HepG2 (cell line): ENCODE measurements around the gene BABAM2. TPM values are rescaled to one million over a fixed set of nuclear protein-coding genes. Genes with fewer than 3 reads are reported as not detected.

Source experiments
- ATAC-seq: fragments of 200-7000 bp; cut with Tn5 transposase; 3 replicates; pipeline ENCODE4 v1.9.1; 2020; ENCODE audit warnings: mild to moderate bottlenecking, moderate library complexity
- BruUV-seq: library from RNA; stranded (reverse); fragments of 400-500 nt; replicated peaks from 2 replicates; lab custom pipeline; 2021; lab: Mats Ljungman, UMichigan
- CTCF ChIA-PET: fragments of 300-600 bp; formaldehyde crosslinking; extraction: SDS; loops from one replicate; lab custom pipeline; 2021; ENCODE audit warnings: low total read pairs, inconsistent platforms, low intra/inter-chr PET ratio; lab: Yijun Ruan, JAX
- POLR2A ChIA-PET: fragments of 350-600 bp; sonication (Branson Sonifier 250); formaldehyde crosslinking; loops from one replicate; lab custom pipeline; 2020; ENCODE audit warnings: antibody characterized with exemption, inconsistent platforms; lab: Yijun Ruan, JAX
- DNase-seq: peaks from one replicate; pipeline ENCODE4 v3.0.0-alpha.2; 2015; ENCODE audit warnings: low spot score
- FAIRE-seq: peaks from 3 replicates; lab custom pipeline; 2011; peaks lifted over from hg19 to GRCh38; lab: Jason Lieb, UNC
- H2AFZ ChIP-seq: one replicate; pipeline ENCODE4 v1.6.1; 2011; ENCODE audit warnings: low read length, inconsistent platforms
- H3K27ac ChIP-seq: fragments of 300-600 bp; 3 replicates; pipeline ENCODE4 v1.8.0; 2011; ENCODE audit warnings: mixed run types, mild to moderate bottlenecking, mixed read lengths, low read length, inconsistent platforms; ENCODE audit not compliant: insufficient read depth; ENCODE audit errors: extremely low read length
- H3K27me3 ChIP-seq, 2 experiments: fragments of 200-600 bp in 1 of 2; 2 replicates in 1 of 2; 3 replicates in 1 of 2; pipeline versions ENCODE4 v1.6.0 to v1.8.0; 2011; ENCODE audit warnings: low read length in 2 of 2, mild to moderate bottlenecking in 2 of 2, moderate library complexity in 2 of 2, inconsistent platforms in 1 of 2; ENCODE audit not compliant: insufficient read depth in 2 of 2, control insufficient read depth in 1 of 2
- H3K36me3 ChIP-seq, 2 experiments: fragments of 200-600 bp in 1 of 2; replicated peaks in 1 of 2; 2 replicates in 1 of 2; 3 replicates in 1 of 2; pipeline versions ENCODE4 v1.5.1 to v1.8.0; 2011; ENCODE audit warnings: low read length in 2 of 2, inconsistent platforms in 1 of 2; ENCODE audit not compliant: insufficient read depth in 2 of 2, control insufficient read depth in 1 of 2
- H3K4me1 ChIP-seq: 2 replicates; pipeline ENCODE4 v1.5.1; 2012; ENCODE audit warnings: low read length, inconsistent platforms; ENCODE audit not compliant: insufficient read depth
- H3K4me2 ChIP-seq: 2 replicates; pipeline ENCODE4 v1.6.0; 2011; ENCODE audit warnings: low read depth, low read length, inconsistent platforms
- H3K4me3 ChIP-seq, 3 experiments: fragments of 200-600 bp in 1 of 3; sonication (generic), shearing (Covaris generic) in 1 of 3; replicated peaks in 1 of 3; 2 replicates each; pipeline ENCODE4 v1.5.1; 2011 to 2016; ENCODE audit warnings: low read length in 3 of 3, inconsistent platforms in 2 of 3, low read depth in 2 of 3, mild to moderate bottlenecking in 2 of 3, control low read depth in 1 of 3, mixed read lengths in 1 of 3; ENCODE audit not compliant: insufficient read depth in 1 of 3
- H3K79me2 ChIP-seq: one replicate; pipeline ENCODE4 v1.6.1; 2011; ENCODE audit warnings: low read length, inconsistent platforms; ENCODE audit not compliant: insufficient read depth
- H3K9ac ChIP-seq: 2 replicates; pipeline ENCODE4 v1.6.0; 2011; ENCODE audit warnings: mild to moderate bottlenecking, low read depth, low read length, inconsistent platforms; ENCODE audit not compliant: insufficient read depth
- H3K9me3 ChIP-seq: 2 replicates; pipeline ENCODE4 v1.5.1; 2012; ENCODE audit warnings: mild to moderate bottlenecking, low read length
- H4K20me1 ChIP-seq: 2 replicates; pipeline ENCODE4 v1.6.0; 2011; ENCODE audit warnings: inconsistent platforms, mild to moderate bottlenecking, low read length, moderate library complexity; ENCODE audit not compliant: insufficient read depth
- BRD4 ChIP-seq: sonication (generic); formaldehyde crosslinking; IDR thresholded peaks from 2 replicates; pipeline ENCODE4 v1.4.0; 2020; ENCODE audit warnings: missing genetic modification reagents
- CREM ChIP-seq, 2 experiments: sonication (generic) in 1 of 2; formaldehyde crosslinking in 1 of 2; IDR thresholded peaks; 2 replicates each; pipeline versions ENCODE4 v1.4.0 to v1.6.1; 2016 to 2020; ENCODE audit warnings: antibody characterized with exemption in 1 of 2, mild to moderate bottlenecking in 1 of 2, missing genetic modification reagents in 1 of 2
- JUND ChIP-seq: sonication (generic); formaldehyde crosslinking; IDR thresholded peaks from 2 replicates; pipeline ENCODE4 v1.8.0; 2022; ENCODE audit warnings: mild to moderate bottlenecking, missing genetic modification reagents
- KDM6A ChIP-seq: IDR thresholded peaks from 2 replicates; pipeline ENCODE4 v1.6.1; 2016; ENCODE audit warnings: low read depth
- NR2F6 ChIP-seq, 2 experiments: IDR thresholded peaks; 2 replicates each; pipeline ENCODE4 v1.6.1; 2016; ENCODE audit warnings: antibody characterized with exemption in 1 of 2, mild to moderate bottlenecking in 1 of 2
- YEATS4 ChIP-seq: sonication (generic); formaldehyde crosslinking; IDR thresholded peaks from 2 replicates; pipeline ENCODE4 v1.4.0; 2020; ENCODE audit warnings: missing genetic modification reagents, borderline replicate concordance
- YY1 ChIP-seq: IDR thresholded peaks from 2 replicates; pipeline ENCODE4 v1.6.1; 2011; ENCODE audit warnings: low read length, low read depth, moderate library complexity, mild to moderate bottlenecking; ENCODE audit not compliant: insufficient read depth, insufficient replicate concordance
- ZNF605 ChIP-seq: sonication (generic); formaldehyde crosslinking; IDR thresholded peaks from 2 replicates; pipeline ENCODE4 v1.8.0; 2022; ENCODE audit warnings: mild to moderate bottlenecking, missing genetic modification reagents
- ZNF652 ChIP-seq: IDR thresholded peaks from 2 replicates; pipeline ENCODE4 v1.6.1; 2016; ENCODE audit warnings: low read depth, borderline replicate concordance
- in situ Hi-C: cut with HindIII; loops from 2 replicates; pipeline ENCODE4 v1.10.0; 2017; ENCODE audit warnings: low pct_unique_long_range_greater_than_20kb; ENCODE audit not compliant: extremely low pct_ligation_motif_present
- intact Hi-C: fragments of 100-400 bp; cut with micrococcal nuclease; formaldehyde crosslinking; loops from one replicate; pipeline ENCODE4 v1.10.0; 2022; ENCODE audit not compliant: unreplicated experiment
- polyA plus RNA-seq, 8 experiments: library from polyadenylated mRNA; depleted of rRNA in 3 of 8; stranded (reverse) in 7 of 8; unstranded in 1 of 8; fragments of >200 nt; fragmentation: Illumina TruSeq in 4 of 8; extraction: Trizol in 4 of 8; gene quantifications; 2 replicates each; pipeline versions ENCODE4 v1.2.1 to v1.2.3, GENCODE V29; 2011 to 2016; ENCODE audit warnings: low read depth in 4 of 8, missing spikeins in 1 of 8, mixed read lengths in 1 of 8; ENCODE audit not compliant: insufficient read depth in 1 of 8
- total RNA-seq, 5 experiments: library from RNA; depleted of rRNA; stranded (reverse); fragments of >200 nt; fragmentation: Illumina TruSeq; extraction: Trizol; gene quantifications; 2 replicates each; pipeline ENCODE4 v1.2.3, GENCODE V29; 2016; ENCODE audit warnings: low read depth in 1 of 5
- TF ChIP-seq, protein P1 (sequence below): sonication (generic); formaldehyde crosslinking; IDR thresholded peaks from 2 replicates; pipeline ENCODE4 v1.5.0; 2020; ENCODE audit warnings: mild to moderate bottlenecking, missing genetic modification reagents, moderate library complexity
- TF ChIP-seq, protein P2 (sequence below): IDR thresholded peaks from 2 replicates; pipeline ENCODE4 v1.6.1; 2016
- TF ChIP-seq, protein P3 (sequence below), 2 experiments: fragments of 450-650 bp in 1 of 2; sonication (generic) in 1 of 2; formaldehyde crosslinking; IDR thresholded peaks; 2 replicates each; pipeline versions ENCODE4 v1.5.0 to v1.8.0; 2020 to 2022; ENCODE audit warnings: mild to moderate bottlenecking in 1 of 2, missing genetic modification reagents in 1 of 2
- TF ChIP-seq, protein P4 (sequence below): IDR thresholded peaks from 2 replicates; pipeline ENCODE4 v1.6.1; 2018; ENCODE audit warnings: missing genetic modification reagents

Gene BABAM2
- total and polyA plus RNA-seq, 2 of the 13 experiments (the other 11 are each of a cell fraction or from before 2014, with no cell fraction given): 24.9 to 28.0 TPM

DNA sequence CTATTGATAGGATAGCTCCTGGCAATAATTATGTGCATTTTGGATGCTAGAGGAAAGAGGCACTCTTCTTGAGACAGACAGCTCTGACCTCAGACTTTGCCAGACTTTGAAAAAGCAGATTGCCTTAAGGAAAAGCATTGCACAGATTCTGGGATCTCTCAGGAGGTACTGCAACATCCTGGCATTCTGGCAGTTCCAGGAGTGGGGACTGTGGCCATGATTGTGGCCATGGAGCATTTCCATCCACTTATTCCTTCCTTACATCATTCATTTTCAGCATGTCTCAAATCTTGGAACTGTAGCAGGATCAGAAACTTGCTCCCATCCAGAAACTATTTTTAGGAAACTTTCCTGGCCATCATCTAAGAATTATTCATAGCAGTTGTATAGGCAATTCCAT, 357.2 kb downstream of the BABAM2 start:
- FAIRE-seq (no peak), ATAC-seq (no peak), DNase-seq (no peak)
- H4K20me1 ChIP-seq: no peaks in the 10 kb centered on the region
- intact Hi-C loops (loop anchor here (5.0 kb wide), 1 partner anchor 1160 kb away; the partner anchor contains the start of gene KHK), in situ Hi-C loops (no loop called here)
- H3K9me3 ChIP-seq: no peaks in the 10 kb centered on the region
- no peaks in the 10 kb centered on the region for H3K27me3 ChIP-seq
- H2AFZ ChIP-seq: no peak overlapping the region
- no peak overlapping the region for H3K27ac ChIP-seq
- H3K79me2 ChIP-seq: no peaks in the 10 kb centered on the region
- no peak overlapping the region for H3K9ac ChIP-seq
- BruUV-seq: no TSS peak
- no peaks in the 10 kb centered on the region for H3K4me1 ChIP-seq
- no peaks in the 10 kb centered on the region; a peak in 1 of 5 replicates for H3K36me3 ChIP-seq
- no peak overlapping the region for H3K4me2 ChIP-seq
- no peak overlapping the region for H3K4me3 ChIP-seq
- POLR2A ChIA-PET: no interaction called here
- CTCF ChIA-PET: no interaction called here
- no peak for TF ChIP-seq KDM6A
- TF ChIP-seq, protein P1, sequence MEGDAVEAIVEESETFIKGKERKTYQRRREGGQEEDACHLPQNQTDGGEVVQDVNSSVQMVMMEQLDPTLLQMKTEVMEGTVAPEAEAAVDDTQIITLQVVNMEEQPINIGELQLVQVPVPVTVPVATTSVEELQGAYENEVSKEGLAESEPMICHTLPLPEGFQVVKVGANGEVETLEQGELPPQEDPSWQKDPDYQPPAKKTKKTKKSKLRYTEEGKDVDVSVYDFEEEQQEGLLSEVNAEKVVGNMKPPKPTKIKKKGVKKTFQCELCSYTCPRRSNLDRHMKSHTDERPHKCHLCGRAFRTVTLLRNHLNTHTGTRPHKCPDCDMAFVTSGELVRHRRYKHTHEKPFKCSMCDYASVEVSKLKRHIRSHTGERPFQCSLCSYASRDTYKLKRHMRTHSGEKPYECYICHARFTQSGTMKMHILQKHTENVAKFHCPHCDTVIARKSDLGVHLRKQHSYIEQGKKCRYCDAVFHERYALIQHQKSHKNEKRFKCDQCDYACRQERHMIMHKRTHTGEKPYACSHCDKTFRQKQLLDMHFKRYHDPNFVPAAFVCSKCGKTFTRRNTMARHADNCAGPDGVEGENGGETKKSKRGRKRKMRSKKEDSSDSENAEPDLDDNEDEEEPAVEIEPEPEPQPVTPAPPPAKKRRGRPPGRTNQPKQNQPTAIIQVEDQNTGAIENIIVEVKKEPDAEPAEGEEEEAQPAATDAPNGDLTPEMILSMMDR (CRISPR knock-in tag): no peak
- no peak for TF ChIP-seq BRD4 (CRISPR knock-in tag)
- TF ChIP-seq YEATS4: no peak
- TF ChIP-seq, protein P2, sequence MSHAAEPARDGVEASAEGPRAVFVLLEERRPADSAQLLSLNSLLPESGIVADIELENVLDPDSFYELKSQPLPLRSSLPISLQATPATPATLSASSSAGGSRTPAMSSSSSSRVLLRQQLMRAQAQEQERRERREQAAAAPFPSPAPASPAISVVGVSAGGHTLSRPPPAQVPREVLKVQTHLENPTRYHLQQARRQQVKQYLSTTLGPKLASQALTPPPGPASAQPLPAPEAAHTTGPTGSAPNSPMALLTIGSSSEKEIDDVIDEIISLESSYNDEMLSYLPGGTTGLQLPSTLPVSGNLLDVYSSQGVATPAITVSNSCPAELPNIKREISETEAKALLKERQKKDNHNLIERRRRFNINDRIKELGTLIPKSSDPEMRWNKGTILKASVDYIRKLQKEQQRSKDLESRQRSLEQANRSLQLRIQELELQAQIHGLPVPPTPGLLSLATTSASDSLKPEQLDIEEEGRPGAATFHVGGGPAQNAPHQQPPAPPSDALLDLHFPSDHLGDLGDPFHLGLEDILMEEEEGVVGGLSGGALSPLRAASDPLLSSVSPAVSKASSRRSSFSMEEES (CRISPR knock-in tag): no peak
- TF ChIP-seq NR2F6 (IDR thresholded peaks at IDR 0.05): no peak
- TF ChIP-seq NR2F6 (CRISPR knock-in tag; IDR thresholded peaks at IDR 0.05): no peak
- no peak for TF ChIP-seq ZNF605
- TF ChIP-seq, protein P3, sequence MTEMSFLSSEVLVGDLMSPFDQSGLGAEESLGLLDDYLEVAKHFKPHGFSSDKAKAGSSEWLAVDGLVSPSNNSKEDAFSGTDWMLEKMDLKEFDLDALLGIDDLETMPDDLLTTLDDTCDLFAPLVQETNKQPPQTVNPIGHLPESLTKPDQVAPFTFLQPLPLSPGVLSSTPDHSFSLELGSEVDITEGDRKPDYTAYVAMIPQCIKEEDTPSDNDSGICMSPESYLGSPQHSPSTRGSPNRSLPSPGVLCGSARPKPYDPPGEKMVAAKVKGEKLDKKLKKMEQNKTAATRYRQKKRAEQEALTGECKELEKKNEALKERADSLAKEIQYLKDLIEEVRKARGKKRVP (CRISPR knock-in tag; IDR thresholded peaks at IDR 0.05): no peak
- TF ChIP-seq JUND (CRISPR knock-in tag): no peak
- TF ChIP-seq ZNF652 (CRISPR knock-in tag): no peak
- TF ChIP-seq YY1: no peak
- TF ChIP-seq, protein P4, sequence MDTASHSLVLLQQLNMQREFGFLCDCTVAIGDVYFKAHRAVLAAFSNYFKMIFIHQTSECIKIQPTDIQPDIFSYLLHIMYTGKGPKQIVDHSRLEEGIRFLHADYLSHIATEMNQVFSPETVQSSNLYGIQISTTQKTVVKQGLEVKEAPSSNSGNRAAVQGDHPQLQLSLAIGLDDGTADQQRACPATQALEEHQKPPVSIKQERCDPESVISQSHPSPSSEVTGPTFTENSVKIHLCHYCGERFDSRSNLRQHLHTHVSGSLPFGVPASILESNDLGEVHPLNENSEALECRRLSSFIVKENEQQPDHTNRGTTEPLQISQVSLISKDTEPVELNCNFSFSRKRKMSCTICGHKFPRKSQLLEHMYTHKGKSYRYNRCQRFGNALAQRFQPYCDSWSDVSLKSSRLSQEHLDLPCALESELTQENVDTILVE (CRISPR knock-in tag): no peak
- TF ChIP-seq CREM (IDR thresholded peaks at IDR 0.05): no peak
- no peak for TF ChIP-seq CREM (CRISPR knock-in tag; IDR thresholded peaks at IDR 0.05)
